Measurements from ENCODE around the gene PAGR1. TPM values are rescaled to one million over a fixed set of nuclear protein-coding genes. Genes with fewer than 3 reads are reported as not detected.
A peak's percentile ranks its signal among the peaks of the same experiment; 100 is the strongest.

Gene PAGR1
- total and polyA plus RNA-seq, 2 of the 13 experiments (the other 11 are each of a cell fraction or from before 2014, with no cell fraction given): 9.8 to 66.4 TPM

DNA sequence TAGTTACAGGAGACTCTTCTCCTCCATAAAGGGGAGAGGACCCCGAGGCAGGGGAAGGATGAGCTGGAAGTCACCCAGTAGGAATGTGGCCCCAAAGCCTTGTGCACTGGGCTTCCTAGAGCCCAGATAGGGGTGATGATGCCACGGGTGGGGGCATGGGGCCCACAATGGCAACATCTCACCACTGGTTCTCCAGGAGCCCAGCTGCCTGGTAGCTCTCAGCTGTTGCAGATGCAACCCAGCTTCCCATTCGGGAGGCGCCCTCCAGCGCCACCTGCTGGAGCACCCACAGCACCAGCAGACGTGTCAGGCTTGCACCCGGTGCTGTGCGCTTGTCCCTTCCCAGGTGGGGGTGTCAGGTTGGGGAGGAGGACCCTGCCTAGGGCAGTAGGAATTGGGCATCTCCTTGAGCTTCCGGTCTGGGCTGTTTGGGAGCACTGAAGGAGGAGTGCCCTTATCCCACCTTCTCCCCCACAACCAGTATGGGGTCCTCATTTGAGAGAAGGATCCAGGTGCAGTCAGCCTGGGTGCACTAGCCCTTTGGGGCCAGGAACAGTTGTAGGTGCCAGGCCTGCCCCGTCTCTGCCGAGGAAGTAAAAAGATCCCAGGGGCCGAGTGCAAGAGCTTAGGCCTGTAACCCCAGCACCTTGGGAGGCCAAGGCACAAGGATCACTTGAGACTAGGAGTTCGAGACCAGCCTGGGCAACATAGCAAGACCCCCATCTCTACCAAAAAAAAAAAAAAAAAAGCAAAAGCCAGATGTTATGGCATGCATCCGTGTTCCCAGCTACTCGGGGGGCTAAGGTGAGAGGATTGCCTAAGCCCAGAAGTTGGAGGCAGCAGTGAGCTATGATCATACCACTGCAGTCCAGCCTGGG is 32.7 kb downstream of the PAGR1 start (continued):
- no peak for TF ChIP-seq ZNF607 (CRISPR knock-in tag; IDR thresholded peaks at IDR 0.05; ENCODE audit: borderline replicate concordance)
- TF ChIP-seq CCDC6 (CRISPR knock-in tag; IDR thresholded peaks at IDR 0.05): no peak
- TF ChIP-seq TEAD3 (CRISPR knock-in tag; optimal IDR thresholded peaks at IDR 0.05; ENCODE audit: borderline replicate concordance): peak; percentile 41
- TF ChIP-seq, protein P1, sequence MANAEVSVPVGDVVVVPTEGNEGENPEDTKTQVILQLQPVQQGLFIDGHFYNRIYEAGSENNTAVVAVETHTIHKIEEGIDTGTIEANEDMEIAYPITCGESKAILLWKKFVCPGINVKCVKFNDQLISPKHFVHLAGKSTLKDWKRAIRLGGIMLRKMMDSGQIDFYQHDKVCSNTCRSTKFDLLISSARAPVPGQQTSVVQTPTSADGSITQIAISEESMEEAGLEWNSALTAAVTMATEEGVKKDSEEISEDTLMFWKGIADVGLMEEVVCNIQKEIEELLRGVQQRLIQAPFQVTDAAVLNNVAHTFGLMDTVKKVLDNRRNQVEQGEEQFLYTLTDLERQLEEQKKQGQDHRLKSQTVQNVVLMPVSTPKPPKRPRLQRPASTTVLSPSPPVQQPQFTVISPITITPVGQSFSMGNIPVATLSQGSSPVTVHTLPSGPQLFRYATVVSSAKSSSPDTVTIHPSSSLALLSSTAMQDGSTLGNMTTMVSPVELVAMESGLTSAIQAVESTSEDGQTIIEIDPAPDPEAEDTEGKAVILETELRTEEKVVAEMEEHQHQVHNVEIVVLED (CRISPR knock-in tag; IDR thresholded peaks at IDR 0.05; ENCODE audit: borderline replicate concordance): 0 out of 2 replicates have a peak, but pooled peaks have one; percentile 31
- TF ChIP-seq, protein P2, sequence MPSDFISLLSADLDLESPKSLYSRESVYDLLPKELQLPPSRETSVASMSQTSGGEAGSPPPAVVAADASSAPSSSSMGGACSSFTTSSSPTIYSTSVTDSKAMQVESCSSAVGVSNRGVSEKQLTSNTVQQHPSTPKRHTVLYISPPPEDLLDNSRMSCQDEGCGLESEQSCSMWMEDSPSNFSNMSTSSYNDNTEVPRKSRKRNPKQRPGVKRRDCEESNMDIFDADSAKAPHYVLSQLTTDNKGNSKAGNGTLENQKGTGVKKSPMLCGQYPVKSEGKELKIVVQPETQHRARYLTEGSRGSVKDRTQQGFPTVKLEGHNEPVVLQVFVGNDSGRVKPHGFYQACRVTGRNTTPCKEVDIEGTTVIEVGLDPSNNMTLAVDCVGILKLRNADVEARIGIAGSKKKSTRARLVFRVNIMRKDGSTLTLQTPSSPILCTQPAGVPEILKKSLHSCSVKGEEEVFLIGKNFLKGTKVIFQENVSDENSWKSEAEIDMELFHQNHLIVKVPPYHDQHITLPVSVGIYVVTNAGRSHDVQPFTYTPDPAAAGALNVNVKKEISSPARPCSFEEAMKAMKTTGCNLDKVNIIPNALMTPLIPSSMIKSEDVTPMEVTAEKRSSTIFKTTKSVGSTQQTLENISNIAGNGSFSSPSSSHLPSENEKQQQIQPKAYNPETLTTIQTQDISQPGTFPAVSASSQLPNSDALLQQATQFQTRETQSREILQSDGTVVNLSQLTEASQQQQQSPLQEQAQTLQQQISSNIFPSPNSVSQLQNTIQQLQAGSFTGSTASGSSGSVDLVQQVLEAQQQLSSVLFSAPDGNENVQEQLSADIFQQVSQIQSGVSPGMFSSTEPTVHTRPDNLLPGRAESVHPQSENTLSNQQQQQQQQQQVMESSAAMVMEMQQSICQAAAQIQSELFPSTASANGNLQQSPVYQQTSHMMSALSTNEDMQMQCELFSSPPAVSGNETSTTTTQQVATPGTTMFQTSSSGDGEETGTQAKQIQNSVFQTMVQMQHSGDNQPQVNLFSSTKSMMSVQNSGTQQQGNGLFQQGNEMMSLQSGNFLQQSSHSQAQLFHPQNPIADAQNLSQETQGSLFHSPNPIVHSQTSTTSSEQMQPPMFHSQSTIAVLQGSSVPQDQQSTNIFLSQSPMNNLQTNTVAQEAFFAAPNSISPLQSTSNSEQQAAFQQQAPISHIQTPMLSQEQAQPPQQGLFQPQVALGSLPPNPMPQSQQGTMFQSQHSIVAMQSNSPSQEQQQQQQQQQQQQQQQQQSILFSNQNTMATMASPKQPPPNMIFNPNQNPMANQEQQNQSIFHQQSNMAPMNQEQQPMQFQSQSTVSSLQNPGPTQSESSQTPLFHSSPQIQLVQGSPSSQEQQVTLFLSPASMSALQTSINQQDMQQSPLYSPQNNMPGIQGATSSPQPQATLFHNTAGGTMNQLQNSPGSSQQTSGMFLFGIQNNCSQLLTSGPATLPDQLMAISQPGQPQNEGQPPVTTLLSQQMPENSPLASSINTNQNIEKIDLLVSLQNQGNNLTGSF (CRISPR knock-in tag; IDR thresholded peaks at IDR 0.05): no peak
- TF ChIP-seq, protein P3, sequence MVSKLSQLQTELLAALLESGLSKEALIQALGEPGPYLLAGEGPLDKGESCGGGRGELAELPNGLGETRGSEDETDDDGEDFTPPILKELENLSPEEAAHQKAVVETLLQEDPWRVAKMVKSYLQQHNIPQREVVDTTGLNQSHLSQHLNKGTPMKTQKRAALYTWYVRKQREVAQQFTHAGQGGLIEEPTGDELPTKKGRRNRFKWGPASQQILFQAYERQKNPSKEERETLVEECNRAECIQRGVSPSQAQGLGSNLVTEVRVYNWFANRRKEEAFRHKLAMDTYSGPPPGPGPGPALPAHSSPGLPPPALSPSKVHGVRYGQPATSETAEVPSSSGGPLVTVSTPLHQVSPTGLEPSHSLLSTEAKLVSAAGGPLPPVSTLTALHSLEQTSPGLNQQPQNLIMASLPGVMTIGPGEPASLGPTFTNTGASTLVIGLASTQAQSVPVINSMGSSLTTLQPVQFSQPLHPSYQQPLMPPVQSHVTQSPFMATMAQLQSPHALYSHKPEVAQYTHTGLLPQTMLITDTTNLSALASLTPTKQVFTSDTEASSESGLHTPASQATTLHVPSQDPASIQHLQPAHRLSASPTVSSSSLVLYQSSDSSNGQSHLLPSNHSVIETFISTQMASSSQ (IDR thresholded peaks at IDR 0.05; ENCODE audit: low read depth): no peak
- TF ChIP-seq, protein P3 (CRISPR knock-in tag; IDR thresholded peaks at IDR 0.05; ENCODE audit: borderline replicate concordance): no peak
- peak; percentile 49 for TF ChIP-seq IKZF4 (CRISPR knock-in tag; IDR thresholded peaks at IDR 0.05; ENCODE audit: borderline replicate concordance, low read depth, not compliant biosample characterization)
- TF ChIP-seq ZNF225 (CRISPR knock-in tag; IDR thresholded peaks at IDR 0.05): 0 out of 2 replicates have a peak, but pooled peaks have one; percentile 51
- TF ChIP-seq, protein P4, sequence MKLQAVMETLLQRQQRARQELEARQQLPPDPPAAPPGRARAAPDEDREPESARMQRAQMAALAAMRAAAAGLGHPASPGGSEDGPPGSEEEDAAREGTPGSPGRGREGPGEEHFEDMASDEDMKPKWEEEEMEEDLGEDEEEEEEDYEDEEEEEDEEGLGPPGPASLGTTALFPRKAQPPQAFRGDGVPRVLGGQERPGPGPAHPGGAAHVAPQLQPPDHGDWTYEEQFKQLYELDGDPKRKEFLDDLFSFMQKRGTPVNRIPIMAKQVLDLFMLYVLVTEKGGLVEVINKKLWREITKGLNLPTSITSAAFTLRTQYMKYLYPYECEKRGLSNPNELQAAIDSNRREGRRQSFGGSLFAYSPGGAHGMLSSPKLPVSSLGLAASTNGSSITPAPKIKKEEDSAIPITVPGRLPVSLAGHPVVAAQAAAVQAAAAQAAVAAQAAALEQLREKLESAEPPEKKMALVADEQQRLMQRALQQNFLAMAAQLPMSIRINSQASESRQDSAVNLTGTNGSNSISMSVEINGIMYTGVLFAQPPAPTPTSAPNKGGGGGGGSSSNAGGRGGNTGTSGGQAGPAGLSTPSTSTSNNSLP (IDR thresholded peaks at IDR 0.05; ENCODE audit: low read depth, low read length): no peak
- TF ChIP-seq ZMYM3 (CRISPR knock-in tag; IDR thresholded peaks at IDR 0.05): peak; percentile 62; the same call in 1 of the 2 replicates
- TF ChIP-seq ZSCAN25 (CRISPR knock-in tag; IDR thresholded peaks at IDR 0.05): 0 out of 2 replicates have a peak, but pooled peaks have one; percentile 68

Data from HepG2 (cell line).